ENCODE data around the gene THOC2.
"Not testable (repeated sequence)": the region's sequence is repeated elsewhere in the genome, so short reads cannot be mapped to it uniquely, and the experiment has no call there.

Gene THOC2

DNA sequence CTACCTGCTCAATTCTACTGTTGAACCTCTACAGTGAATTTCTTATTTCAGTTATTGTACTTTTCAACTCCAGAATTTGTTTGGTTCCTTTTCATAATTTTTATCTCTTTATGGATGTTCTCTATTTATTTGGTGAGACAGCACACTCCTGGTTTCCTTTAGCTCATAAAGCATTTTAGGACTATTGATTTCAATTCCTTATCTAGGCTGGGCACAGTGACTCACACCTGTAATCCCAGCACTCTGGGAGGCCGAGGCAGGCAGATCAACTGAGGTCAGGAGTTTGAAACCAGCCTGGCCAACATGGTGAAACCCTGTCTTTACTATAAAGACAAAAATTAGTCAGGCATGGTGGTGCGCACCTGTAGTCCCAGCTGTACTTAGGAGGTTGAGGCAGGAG, 57.7 kb downstream of the THOC2 start:
- no peak for DNase-seq (ENCODE audit: low read depth, low spot score)

GRCh38 chrX:123673813-123674212, 59.0 kb downstream of the THOC2 start:
- no peak for DNase-seq (ENCODE audit: low read depth, low spot score)

GRCh38 chrX:123665197-123665596, 67.7 kb downstream of the THOC2 start:
- no peak for DNase-seq (ENCODE audit: low read depth, low spot score)

DNA sequence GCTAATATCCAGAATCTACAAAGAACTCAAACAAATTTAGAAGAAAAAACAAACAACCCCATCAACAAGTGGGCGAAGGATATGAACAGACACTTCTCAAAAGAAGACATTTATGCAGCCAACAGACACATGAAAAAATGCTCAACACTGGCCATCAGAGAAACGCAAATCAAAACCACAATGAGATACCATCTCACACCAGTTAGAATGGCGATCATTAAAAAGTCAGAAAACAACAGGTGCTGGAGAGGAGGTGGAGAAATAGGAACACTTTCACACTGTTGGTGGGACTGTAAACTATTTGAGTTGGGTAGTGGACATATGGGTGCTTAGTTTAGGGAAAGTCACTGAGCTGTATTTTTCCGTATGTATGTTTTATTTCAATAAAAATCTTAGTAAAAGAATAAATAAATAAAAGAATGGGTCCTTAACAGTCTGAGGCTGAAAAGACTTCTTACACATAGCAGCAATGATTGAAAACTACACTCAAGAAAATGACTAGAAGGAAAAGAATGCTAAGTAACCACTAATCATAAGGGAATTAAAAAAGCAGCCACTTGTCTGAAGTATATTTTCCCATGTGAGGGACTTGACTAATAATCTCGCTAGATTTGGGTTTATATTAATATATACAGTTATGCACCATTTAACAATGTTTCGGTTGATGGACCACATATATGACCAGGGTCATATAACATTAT, 68.2 kb downstream of the THOC2 start:
- not testable (repeated sequence) for DNase-seq (ENCODE audit: low read depth, low spot score)

DNA sequence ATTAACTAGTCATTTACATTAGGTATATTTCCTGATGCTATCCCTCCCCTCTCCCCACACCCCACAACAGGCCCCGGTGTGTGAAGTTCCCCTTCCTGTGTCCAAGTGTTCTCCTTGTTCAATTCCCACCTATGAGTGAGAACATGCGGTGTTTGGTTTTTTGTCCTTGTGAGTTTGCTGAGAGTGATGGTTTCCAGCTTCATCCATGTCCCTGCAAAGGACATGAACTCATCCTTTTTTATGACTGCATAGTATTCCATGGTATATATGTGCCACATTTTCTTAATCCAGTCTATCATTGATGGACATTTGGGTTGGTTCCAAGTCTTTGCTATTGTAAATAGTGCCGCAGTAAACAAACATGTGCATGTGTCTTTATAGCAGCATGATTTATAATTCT, 69.1 kb downstream of the THOC2 start:
- not testable (repeated sequence) for DNase-seq (ENCODE audit: low read depth, low spot score)

- DNase-seq (ENCODE audit: low read depth, low spot score), result not testable (repeated sequence)
Observed at GRCh38 chrX:123656507-123656906, 76.3 kb downstream of the THOC2 start.

- not testable (repeated sequence) for DNase-seq (ENCODE audit: low read depth, low spot score)
Observed at GRCh38 chrX:123648811-123649181, 84.1 kb downstream of the THOC2 start.

GRCh38 chrX:123648028-123648810, 84.6 kb downstream of the THOC2 start:
- no peak for DNase-seq (ENCODE audit: low read depth, low spot score)

DNA sequence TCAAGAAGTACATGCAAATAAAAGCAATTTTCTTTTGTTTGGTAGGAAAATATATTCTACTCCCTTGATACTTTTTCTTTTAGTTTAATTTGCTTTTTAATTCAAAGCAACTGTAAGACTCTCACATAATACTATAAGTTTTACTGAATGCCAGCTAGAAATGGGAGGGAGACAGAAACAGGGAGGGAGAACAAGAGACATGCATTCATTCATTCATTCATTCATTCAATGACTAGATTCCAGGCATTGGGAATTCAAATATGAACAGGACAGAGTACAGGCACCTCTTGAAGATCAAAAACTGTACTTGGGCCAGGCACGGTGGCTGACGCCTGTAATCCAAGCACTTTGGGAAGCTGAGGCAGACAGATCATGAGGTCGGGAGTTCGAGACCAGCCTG, 85.6 kb downstream of the THOC2 start:
- no peak for DNase-seq (ENCODE audit: low read depth, low spot score)

DNA sequence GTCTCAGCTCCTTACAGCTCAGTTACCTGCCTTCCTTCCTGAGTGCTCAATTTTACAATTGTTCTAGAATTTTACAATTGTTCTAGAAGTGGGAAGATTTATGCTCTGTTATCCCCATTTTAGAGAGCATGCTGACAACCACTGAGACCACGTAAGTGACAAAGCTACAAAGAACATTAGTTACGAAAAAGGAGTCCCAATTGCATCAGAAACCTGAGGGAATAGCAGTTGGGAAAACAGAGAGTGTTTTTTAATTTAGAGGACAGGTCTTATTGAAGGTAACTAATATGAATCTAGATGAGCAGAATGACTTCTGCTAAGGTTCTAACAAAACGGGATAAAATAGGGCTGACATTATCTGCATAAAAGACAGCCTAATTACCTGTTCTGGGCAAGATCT, 103.3 kb downstream of the THOC2 start:
- no peak for DNase-seq (ENCODE audit: low read depth, low spot score)

DNA sequence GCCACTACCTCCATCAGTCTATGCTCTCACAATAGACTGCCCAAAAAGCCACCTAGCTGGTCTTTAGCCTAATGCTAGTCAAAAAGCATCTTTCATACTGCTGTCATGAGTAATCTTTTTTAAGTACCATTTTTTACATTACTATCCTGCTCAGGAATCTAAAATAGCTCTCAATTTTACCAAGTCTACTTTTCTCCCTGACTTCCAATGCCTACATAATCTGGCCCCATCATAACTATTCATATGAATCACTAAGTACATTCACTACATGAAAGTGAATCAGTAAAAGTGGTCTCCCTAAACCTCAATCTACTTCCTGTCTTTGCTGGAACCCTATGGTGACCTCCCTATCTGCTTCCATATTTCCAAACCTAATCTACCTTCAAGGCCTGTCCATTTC, 105.9 kb downstream of the THOC2 start:
- no peak for DNase-seq (ENCODE audit: low read depth, low spot score)

DNA sequence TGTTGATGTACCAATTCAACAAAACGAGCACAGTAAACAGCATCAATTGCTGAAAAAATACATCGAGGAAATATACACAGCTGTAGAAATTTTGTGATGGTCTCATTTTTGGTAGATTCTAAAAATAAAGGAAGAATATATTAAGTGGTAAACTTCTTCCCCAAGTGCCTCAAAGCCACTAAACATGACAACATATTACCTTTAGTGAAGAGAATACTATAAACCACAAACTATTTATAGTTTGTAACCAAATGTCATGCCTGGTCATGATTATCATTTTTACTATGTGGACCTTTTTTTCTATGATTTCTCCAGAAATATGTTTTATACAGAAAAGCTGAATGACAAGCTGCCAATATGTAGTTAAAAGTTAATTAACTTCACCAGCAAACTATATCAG, 106.9 kb downstream of the THOC2 start:
- DNase-seq (ENCODE audit: low read depth, low spot score), result no peak

DNA sequence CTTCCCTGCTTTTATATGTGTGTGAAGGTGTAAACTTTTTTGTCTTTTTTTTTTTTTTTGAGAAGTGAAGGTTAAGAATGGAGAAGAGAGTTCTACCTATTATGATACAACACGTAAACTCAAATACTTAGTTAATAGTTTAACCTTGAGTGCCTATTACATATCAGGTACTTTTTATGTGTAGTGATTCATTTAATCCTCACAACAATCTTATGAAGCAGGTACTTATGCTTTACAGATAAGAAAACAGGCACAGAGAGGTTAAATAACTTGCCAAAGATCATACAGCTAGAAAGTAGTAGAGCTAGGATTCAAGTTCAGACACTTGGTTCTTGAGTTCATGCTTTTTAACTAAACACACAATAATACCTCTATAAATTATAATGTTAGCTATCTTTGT, 107.4 kb downstream of the THOC2 start:
- no peak for DNase-seq (ENCODE audit: low read depth, low spot score)

DNA sequence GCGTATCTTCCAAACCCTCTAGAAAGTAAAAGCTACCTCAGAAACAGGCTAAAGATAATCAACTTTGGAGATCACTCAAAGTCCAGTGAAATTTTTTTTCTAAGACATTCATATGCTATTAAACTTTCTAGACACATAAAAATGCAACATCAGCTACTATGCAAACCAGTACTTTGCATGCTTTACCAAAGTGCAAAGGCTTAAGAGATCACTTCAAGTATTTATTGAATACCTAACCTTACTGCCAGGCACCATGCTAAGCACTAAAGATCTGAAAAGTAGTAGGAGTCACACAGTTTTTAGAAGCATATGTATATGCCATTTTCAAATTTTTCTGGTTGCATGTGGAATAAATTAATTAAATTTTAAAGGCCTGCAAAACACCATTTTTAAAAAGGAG, 115.8 kb downstream of the THOC2 start:
- DNase-seq (ENCODE audit: low read depth, low spot score), result no peak

GRCh38 chrX:123610915-123611314, 121.9 kb downstream of the THOC2 start:
- no peak for DNase-seq (ENCODE audit: low read depth, low spot score)

- no peak for DNase-seq (ENCODE audit: low read depth, low spot score)
Observed at GRCh38 chrX:123607806-123608205, 125.0 kb downstream of the THOC2 start.

GRCh38 chrX:123607270-123607669, 125.6 kb downstream of the THOC2 start:
- no peak for DNase-seq (ENCODE audit: low read depth, low spot score)

GRCh38 chrX:123603491-123603890, 129.4 kb downstream of the THOC2 start:
- DNase-seq (ENCODE audit: low read depth, low spot score), result no peak

- DNase-seq (ENCODE audit: low read depth, low spot score), result no peak
Observed at GRCh38 chrX:123601437-123601836, 131.4 kb downstream of the THOC2 start.

- DNase-seq (ENCODE audit: low read depth, low spot score), result no peak
Observed at GRCh38 chrX:123600181-123600580, 132.7 kb downstream of the THOC2 start.

DNA sequence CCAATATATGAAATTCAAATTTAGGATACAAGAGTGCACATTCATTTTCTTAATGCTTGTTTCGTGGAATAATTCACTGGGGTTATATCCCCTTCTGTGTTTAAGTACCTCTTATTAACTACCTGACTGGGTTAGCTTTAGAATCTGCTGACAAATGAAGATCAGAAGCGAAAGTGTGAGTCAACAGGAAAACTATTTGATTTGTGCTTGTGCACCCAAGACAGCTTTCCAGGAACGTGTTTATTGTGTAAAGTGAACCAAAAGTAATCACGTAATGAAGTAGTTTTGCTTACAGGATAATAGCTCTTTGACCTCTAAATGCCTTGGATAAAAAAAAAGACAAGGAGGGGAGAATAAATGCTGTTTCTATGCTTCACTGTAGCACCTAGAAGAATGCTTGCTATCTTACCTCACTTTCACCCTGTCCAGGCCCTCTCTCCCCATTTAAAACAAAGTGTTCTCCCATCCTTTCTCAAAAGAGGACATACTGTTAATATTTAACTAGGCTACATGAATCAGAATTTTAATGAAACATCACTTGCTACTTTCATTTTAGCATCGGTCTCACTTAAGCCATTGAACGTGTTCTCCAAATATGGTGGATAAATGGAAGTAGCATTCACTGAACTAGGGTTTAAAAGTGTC, 141.9 kb downstream of the THOC2 start:
- no peak for DNase-seq (ENCODE audit: low read depth, low spot score)

- DNase-seq (ENCODE audit: low read depth, low spot score), result no peak
Observed at GRCh38 chrX:123588723-123589122, 144.1 kb downstream of the THOC2 start.

GRCh38 chrX:123581586-123581985, 151.3 kb downstream of the THOC2 start:
- DNase-seq (ENCODE audit: low read depth, low spot score), result no peak

Measured in activated naive CD8-positive, alpha-beta T cell treated with anti-CD3 and anti-CD28 coated beads, Interleukin-2, amount 50 U/mL, for 16 hours (primary cell).